Gastroesophageal sphincter (tissue), 3 donors: ENCODE data around the gene GON4L.

Source experiments
- POLR2A ChIP-seq, 2 donors: fragments of 450-650 bp; IDR thresholded peaks; one replicate each; pipeline ENCODE4 v1.6.1; 2017; ENCODE audit warnings: antibody characterized with exemption in 2 of 2, mild to moderate bottlenecking in 2 of 2, moderate library complexity in 1 of 2
- POLR2AphosphoS5 ChIP-seq: sonication (generic); formaldehyde crosslinking; IDR thresholded peaks from one replicate; pipeline ENCODE4 v1.6.1; 2017; ENCODE audit warnings: antibody characterized with exemption
- TF ChIP-seq, protein P1 (sequence below), 4 experiments: fragments of 200-600 bp in 2 of 4; fragments of 450-650 bp in 2 of 4; sonication (generic) in 1 of 4; IDR thresholded peaks; one replicate each; pipeline ENCODE4 v1.5.1; 2017 to 2019; ENCODE audit warnings: antibody characterized with exemption in 4 of 4, mild to moderate bottlenecking in 2 of 4, moderate library complexity in 2 of 4

DNA sequence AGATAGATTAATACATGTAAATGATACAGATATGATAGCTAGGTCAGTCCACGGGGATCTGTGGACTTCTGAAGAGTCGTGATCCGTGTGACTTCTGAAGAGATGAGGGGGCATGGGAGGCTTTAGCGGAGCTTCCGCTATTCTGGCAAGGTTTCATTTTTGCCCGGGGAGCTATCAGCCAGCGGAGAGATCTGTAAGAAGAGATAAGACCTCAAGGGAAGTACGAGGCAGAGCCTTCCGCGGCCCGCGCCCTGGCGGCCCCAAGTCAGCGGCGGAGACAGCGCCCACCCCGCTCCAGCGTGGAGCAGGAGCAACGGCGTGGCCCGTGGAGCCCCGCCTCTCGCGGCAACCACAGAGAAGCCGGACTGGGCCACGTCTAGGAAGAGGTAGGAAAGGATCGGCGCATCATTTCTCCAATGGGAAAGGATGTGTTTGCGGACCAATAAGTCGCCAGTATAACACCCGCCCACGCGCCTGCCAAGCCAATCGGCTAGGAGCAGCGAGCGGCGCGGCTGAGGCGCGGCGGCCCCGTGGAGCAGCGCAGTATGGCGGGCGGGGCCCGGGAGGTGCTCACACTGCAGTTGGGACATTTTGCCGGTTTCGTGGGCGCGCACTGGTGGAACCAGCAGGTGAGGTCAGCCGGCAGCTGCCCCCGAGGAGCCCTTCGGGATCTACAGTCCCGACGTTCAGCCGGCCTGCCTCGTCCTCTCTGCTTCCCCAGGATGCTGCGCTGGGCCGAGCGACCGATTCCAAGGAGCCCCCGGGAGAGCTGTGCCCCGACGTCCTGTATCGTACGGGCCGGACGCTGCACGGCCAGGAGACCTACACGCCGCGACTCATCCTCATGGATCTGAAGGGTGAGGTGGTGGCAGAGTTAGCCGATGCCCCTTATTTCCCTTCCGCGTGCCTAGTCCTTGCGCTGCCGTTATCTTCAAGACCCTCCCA is 111.5 kb downstream of the GON4L start:
- TF ChIP-seq POLR2A (IDR thresholded peaks at IDR 0.05): peak; percentile 22 to 42
- TF ChIP-seq, protein P1, sequence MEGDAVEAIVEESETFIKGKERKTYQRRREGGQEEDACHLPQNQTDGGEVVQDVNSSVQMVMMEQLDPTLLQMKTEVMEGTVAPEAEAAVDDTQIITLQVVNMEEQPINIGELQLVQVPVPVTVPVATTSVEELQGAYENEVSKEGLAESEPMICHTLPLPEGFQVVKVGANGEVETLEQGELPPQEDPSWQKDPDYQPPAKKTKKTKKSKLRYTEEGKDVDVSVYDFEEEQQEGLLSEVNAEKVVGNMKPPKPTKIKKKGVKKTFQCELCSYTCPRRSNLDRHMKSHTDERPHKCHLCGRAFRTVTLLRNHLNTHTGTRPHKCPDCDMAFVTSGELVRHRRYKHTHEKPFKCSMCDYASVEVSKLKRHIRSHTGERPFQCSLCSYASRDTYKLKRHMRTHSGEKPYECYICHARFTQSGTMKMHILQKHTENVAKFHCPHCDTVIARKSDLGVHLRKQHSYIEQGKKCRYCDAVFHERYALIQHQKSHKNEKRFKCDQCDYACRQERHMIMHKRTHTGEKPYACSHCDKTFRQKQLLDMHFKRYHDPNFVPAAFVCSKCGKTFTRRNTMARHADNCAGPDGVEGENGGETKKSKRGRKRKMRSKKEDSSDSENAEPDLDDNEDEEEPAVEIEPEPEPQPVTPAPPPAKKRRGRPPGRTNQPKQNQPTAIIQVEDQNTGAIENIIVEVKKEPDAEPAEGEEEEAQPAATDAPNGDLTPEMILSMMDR (IDR thresholded peaks at IDR 0.05): peak in 1 of 4 experiments; percentile 21
- TF ChIP-seq POLR2AphosphoS5: peak; percentile 56
